HG02571 (cell line): ENCODE results near the gene UQCRC1.

Experiments
- ATAC-seq: cut with Tn5 transposase; IDR thresholded peaks from one replicate; pipeline ENCODE4 v1.9.1; 2021; ENCODE audit warnings: mild to moderate bottlenecking, moderate library complexity; ENCODE audit not compliant: unreplicated experiment

Gene UQCRC1

DNA sequence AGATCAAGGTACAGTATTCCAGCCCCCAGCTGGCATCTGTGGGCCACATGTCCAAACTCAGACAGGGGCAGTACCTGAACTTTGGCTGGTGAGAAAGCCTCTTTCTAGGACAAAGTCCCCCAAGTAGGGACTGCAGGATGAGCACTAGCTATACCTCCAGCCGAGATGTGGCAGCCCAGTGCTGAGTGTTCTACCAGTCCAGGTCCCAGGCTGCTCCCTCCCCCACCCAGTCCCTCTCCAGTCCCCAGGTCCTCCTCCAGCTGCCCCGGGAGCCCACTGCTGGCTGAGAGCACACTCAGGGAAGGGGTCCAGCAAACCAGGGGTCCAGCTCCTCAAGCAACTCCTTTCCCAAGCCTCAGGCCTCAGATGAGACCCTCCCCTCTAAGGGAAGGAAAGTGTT lies 24.3 kb upstream of the UQCRC1 start:
- no peak for ATAC-seq

DNA sequence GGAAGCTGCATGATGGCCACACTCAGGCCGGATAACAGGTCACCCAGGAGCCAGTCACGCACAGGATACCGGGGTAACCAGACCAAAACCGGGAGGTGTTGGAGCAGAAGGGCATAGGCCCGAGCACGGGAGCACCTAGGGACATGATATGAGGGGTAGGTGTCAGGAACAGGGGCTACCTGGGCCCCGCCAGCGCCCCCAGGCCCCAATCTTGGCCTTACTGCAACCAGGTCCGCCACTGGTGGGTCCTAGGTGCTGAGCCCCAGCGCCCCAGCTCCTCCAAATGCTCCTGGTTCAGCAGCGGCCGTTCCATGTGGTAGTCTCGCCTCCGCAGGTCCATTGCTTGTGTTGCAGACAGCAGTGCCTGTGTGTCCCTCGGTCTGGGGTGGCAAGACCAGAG lies 23.8 kb upstream of the UQCRC1 start:
- no peak for ATAC-seq

DNA sequence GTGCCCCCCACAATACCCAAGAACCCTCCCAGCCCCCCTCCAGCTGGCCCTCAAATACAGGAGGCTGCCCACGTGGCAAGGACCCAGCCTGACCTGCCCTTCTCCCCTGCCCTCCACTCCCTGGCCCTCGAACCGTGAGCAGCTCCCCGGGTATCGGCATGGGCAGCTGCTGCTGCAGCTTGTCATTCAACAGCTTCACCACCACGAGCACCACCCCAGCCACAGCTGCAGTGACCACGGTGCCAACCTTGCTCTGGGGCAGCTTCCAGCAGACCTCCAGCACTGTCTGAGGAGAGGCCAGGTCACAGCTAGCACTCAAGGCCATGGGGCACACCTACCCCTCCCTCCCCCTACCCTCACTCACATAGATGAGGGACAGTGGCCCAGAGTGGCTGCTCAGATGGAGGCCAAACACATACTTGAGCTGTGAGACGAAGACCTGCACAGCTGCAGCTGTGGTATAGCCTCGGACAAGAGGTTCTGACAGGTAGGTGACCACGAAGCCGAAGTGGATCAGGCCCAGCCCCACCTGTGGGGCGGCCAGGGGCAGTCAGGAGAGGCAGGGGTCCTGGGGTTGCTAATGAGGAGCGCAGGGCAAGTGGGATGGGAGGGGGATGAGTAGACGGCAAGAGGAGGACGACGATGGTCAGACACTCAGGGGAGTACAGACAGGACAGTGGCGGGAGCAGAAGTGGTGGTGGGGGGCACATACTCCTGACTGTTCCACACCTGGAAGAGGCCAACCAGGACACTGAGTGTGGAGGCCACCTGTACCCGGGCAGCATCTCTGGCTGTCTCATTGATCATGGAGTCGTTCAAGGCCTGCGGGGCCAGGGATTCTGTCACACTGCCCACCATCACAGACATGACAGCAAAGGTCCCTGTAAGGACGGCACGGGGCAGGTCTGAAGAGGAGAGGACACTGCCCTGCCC lies 22.3 kb upstream of the UQCRC1 start:
- ATAC-seq = no peak

DNA sequence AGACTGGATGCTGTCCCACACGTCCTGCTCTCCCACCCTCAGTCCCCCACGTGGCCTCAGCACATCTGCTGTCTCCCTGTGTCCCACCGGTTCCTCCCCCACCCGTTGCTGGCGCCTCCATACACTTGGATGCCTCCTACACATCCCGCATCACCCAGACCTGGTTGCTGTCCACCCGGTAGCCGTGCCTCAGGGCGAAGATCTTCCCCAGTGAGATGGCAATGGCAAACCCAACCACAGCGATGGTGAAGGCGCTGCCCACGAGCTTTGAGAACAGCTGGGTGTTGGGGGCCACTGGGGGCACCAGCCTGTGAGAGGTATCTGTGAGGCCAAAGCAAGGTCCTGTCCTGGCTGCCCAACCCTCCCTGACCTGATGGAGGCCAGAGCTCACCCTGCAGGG lies 21.4 kb upstream of the UQCRC1 start:
- ATAC-seq = no peak

DNA sequence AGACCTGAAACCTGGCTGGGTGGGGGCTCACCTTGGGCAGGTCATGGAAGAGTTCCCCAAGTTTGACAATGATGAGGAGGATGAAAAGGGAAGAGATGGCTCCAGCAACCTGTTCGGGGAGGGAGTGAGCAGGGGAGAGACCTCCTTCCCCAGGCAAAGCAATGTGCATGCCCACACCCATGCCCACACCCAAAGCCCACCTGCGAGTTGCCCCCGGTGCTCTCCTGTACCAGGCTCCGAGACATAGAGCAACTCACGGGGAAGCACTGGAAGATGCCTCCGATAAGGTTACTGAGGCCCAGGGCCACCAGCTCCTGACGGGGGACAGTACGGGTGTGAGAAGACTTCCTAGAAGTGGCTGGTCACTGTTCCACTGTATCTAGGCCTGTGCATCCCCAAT lies 21.0 kb upstream of the UQCRC1 start:
- no peak for ATAC-seq

DNA sequence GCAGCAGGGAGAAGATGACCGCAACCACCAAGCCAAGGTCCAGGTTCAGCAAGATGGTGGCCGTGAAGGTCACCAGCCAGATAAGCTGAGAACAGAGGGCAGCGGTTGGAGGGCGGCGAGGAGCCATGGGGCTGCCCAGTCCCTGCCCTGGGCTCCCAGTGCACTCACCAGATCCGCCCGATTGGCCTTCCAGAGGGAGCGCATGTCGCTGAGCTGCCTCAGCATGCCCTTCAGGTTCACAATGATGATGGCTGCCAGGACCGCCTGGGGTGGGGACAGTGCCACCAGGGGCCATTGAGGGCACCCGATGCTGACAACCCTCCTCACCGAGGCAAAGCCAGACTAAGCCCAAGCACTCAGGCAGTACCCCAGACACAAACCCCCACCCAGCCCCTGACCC lies 20.4 kb upstream of the UQCRC1 start:
- no peak for ATAC-seq

DNA sequence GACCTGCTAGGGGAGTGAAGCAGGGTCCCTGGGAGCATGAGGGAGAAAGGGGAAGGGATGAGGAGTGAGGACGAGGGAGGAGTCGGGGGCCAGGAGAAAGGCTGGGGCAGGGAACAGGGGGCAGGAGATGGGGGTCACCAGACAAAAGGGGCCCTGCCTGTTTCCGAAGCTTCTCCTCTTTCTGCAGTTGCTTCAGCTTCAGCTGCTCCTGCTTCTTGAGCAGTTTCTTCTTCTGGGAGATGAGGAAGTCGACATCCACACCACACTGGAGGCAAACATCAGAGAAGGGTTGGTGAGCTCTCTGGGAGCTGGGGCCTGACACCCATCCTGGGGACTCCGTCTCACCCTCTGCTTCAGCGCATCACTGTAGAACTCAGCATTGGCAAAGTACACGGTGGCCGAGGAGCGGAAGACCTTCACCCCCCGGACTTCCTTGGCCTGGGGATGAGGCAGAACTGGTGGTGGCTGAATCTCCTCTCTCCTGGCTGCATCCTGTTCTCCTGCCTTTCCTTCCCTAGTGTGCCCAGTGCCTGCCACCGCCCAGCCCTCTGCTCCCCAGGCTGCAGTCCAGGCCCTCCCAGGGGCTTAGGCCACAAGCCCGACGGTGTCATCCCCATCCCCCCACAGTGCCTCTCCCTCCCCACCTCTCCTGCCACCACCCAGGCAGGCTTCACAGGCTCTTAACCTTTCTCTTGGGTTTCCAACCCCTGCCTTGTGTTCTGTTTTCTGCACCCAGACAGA lies 19.0 kb upstream of the UQCRC1 start:
- no peak for ATAC-seq

DNA sequence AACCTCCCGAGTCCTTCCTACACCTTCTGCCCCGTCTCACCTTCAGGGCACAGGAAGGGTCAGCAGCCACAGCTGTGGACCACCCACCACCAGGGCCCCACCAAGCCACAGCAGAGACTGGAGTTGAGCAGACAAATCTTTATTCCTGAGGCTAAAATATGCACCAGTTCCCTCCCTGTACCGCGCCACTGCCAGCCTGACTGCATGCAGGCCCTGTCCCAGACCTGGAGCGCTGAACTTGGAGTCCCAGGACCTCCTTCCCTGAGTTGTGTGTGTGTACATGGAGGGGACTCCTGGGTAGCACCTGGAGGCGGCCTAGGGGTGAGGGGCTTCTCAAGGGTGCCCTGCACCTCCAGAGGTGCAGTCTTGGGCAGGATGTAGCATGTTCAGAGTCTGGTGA lies 16.2 kb upstream of the UQCRC1 start:
- ATAC-seq = no peak

DNA sequence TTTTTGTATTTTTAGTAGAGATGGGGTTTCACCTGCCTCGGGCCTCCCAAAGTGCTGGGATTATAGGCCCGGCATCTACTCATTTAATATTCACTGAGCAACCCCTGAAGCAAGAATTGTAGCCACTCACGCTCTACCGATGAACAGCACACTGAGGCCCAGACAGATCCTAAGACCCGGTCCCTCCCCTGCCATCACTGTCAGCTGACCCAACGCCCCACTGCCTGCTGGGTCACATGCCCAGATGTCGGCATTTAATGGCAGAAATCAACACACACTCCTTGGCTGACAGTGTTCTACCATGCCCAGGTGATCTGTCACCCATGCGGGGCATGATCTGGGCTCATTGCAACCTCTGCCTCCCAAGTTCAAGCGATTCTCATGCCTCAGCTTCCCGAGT lies 15.3 kb upstream of the UQCRC1 start:
- ATAC-seq = no peak

DNA sequence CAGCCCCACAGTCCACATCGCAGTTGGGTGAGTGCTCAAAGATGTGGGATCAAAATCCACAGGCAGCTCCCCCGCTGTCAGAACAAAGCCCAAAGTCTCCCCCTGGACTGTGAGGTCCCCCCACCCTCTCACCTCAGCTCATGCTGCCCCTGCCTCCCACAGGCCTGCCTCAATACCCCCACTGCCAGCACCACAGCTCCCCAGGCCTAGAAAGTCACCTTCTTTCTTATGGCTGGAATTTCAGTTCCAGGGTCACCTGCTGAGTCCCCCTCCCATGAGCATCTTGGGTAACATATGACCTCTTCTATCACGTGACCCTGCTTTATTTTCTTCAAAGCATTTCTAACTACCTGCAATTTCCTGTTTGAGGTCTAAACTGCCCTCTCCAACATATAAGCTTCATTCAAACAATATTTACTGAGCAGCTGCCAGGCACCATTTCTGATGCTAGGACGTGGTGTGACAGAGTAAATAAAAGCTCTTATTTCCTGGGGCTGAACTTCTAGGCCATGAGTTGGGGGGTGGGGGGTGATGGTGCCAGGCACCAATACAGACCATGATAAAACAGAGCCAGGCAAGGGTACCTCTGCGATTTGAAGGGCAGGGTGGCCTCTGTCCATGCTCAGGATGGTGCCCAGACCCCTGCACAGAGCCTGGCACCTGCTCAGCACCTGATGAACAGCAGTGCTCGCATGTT lies 14.6 kb upstream of the UQCRC1 start:
- no peak for ATAC-seq

DNA sequence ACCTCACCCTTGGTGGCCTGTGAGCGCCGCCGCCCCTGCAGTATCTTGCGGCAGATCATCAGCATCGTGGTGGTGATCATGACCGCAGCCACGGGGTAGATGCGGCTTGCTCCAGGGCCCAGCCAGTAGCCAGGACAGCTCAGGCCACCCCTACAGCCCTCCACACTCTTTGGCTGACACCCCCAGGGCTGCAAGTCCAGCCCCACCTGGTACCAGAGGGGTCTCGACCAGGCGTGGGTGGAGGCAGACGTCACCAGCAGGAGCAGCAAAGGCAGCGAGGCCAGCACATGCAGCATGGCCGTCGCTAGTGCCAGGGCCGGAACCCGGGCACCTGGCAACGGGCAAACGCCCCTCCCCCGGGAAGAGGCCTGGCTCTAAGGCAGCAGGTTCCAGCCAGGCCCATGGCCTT lies 12.0 kb upstream of the UQCRC1 start, which contains the start of gene TMEM89:
TSS of gene TMEM89 (minus strand) at position 309 of the 409 bp plus-strand sequence. CDS start at position 296, 13 bp downstream.
- no peak for ATAC-seq

DNA sequence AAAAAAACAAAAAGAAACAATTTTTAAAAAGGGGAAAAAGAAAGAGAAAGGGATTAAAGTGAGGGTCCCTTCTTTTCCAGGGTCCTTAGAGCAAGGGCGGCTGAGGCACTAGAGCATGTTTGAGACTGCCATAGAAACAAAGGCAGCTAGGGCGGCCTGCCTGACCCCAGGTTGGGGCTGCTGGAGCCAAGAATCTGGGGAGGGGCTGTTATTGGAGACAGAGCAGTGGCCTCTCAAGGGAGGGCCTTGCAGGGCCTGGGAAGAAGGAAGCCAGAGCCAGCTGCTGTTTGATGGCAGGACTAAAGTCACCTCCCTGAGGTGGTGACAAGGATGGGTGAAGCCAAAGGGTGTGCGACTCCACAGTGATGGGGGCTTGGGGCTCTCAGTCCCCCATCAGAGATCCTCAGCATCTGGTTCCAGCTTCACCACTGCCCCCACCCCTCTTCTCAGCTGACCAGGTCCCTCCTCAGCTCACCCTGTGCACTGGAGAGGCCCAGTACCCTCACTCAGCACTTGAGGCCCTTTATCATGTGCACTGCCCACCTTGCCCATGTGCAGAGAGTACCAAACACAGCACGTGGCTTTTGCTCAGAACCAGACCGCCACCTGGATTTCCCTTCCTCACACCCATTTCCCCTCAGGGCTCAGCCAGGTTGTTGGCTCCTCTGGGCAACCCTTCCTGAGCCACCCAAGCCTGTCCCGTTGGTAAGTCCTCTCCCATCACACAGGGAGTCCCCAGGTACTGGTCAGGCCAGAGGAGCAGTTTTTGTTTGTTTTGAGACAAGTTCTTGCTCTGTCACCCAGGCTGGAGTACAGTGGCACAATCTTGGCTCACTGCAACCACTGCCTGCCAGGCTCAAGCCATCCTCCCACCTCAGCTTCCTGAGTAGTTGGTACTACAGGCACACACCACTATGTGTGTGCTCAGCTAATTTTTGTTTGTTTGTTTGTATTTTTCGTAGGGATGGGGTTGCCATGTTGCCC lies 10.4 kb upstream of the UQCRC1 start:
- no peak for ATAC-seq

DNA sequence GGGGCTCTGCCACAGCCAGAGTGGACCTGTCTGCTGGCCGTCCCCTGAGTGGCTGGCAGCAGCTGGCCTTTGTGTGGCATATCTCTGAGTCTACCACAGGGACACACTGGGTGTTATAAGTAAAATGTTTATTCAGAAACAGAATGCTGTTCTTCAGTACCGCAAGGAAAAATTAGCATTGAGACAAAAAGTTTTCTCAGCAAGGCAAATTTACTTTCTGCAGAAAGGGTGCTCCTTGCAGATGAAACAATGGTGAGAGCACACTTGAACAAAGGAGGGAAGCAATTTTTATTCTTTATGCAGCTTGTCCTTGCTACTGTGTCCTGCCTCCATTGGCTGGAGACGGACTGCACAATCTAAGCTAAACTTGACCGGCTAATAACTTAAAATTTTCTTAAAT lies 8.1 kb upstream of the UQCRC1 start:
- ATAC-seq = no peak

DNA sequence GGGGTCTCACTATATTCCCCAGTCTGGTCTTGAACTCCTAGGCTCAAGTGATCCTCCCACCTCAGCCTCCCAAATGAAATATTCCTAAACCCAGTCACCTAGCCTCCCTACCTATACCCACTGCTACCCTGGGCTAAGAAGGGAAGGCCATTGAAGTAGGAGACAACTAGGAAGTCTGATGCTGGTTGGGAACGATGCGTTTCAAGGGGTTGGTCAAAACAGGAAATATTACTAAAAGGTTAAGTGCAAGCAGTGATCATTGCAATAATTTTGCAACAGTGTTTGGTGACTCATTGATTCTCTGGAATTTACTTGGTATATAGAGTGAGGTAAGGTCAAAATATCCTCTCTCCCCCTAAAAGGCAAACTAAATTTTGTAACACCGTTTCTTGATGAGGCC lies 4.6 kb upstream of the UQCRC1 start:
- no peak for ATAC-seq

DNA sequence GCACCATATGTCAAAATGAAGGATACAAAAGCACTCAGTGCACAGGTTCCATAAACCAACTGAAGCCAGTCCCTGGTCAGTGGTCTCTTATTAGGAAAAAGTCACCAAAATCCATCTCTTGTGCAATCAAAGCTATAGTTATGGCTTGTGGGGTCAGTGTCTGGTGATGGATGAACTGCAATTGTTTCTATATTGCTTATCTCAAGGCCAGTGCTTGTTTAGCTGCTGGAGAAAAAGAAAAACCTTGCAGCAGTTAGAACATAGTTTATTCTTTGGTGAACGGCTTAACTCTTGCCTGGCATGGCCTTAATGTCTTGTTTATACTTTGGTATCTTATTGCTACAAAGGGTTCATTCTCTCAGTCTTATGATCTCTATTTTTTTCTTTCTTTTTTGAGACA lies 2.9 kb upstream of the UQCRC1 start:
- ATAC-seq = no peak

DNA sequence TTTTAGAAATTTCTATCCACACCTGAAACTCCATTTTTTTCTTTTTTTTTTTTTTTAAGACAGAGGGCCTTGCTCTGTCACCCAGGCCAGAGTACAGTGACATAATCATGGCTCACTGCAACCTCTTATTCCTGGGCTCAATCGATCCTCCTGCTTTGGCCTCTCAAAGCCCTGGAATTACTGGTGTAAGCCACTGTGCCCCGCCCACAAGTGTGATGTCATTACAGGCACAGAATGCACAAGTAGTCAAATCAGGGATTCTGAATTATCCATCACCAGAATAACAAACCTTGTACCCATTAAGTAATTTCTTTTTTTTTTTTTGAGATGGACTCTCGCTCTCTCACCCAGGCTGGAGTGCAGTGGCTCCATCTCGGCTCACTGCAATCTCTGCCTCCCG lies 1.9 kb downstream of the UQCRC1 start:
- no peak for ATAC-seq

DNA sequence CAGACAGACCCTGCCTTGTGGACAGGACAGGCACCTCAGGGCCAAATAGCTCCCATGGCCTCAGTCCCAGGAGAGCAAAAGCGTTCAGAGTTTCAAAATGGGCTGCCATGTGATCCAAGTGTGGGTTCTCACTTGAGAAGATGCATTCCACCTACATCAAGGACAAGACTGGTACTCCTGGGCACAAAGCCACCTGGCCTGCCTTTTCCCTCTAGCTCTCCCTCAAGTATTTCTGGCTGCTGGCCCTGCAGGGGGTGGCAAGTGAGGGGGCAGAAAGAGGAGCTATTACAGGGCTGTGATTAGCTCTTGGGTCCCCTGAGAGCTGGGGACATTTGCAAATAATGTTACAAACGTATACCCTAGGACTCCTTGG lies 7.8 kb downstream of the UQCRC1 start:
- no peak for ATAC-seq

DNA sequence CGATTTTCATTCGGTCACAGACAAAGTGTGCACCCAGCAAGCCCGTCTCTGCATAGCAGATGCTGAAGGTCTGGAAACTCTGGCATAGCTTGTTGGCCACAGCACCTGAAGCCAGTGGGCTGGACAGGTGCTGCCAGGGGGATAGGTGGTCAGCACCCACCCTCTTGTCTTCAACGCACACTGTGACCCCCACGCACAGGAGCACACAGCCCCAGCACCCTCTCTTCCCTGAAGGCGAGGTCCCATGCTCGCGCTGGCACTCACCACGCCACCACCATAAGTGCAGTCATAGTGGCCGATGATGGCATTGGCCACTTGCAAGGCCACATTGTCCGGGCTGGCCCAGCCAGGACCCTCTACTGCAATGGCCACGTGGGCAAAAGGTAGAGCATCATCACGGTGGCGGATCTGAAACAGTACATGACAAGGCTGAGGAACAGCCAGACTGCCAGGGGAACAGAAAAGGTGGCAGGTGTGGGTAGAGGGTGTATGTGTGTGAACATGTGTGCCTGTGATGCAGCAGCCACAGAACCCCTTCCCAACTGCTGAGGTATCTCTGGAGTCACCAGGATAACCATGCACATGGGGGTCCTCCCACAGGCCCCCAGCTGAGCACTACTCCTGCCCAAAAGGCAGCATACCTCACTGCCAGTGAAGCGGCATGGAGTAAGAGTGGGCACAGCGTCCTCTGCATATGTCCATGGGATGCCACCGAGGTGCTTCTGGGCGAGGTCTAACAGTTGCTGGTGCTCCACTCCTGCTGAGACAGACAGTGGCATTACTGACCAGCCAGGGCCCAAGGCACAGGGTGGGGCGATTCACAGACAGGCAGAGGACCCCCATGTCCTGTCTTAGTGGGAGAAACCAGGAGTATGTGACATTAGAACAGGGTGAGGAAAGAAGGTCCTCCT lies 8.5 kb downstream of the UQCRC1 start:
- no peak for ATAC-seq

DNA sequence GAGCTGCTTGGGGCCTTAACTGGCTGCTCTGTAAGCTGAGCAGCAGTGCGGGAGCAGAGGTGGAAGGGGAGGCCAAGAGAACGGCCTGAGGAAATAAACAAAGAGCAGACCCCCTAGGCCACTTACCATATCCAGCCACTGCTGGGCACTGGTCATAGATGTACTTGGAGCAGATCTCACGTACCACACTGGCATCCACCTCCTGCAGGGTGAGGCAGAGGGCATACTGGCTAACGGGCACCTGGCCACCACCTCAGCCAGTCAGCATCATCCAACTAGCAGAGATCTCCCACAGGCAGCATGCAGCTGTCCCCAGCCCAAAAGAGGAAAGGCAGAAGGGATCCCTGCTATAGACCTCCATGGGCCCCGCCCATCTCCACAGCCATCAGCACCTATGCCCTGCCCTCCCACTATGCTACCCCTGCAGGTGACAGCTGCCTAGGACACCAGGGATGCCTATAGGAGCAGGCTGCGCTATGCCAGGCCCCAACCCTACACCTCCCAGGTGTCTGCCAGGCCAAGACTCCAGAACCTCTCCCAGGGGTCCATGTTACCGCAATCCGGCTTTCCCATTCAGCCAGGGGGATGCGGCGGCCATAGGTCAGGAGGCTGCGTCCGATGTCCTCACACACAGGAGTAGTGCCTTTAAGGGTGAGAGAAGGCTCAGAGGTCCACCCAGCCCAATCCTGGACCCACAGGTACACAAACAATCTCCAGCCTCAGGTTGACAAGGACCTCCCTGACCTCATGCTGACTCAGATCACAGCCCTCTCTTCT lies 9.7 kb downstream of the UQCRC1 start:
- no peak for ATAC-seq
